NCI-H1417 (cell line): ENCODE results near the gene SLC6A5.

ENCODE experiments used
- DNase-seq, 3 experiments: peaks; one replicate each; lab custom pipeline; 2025; lab: John Stamatoyannopoulos, UW

SLC6A5 gene

GRCh38 chr11:20596205-20597153, 2.9 kb upstream of the SLC6A5 start:
- DNase-seq: no peak

GRCh38 chr11:20597154-20597679, 2.2 kb upstream of the SLC6A5 start:
- DNase-seq: no peak

GRCh38 chr11:20597680-20598484, 1.5 kb upstream of the SLC6A5 start:
- no peak for DNase-seq

GRCh38 chr11:20598492-20598891, 916 bp upstream of the SLC6A5 start:
- no peak for DNase-seq

DNA sequence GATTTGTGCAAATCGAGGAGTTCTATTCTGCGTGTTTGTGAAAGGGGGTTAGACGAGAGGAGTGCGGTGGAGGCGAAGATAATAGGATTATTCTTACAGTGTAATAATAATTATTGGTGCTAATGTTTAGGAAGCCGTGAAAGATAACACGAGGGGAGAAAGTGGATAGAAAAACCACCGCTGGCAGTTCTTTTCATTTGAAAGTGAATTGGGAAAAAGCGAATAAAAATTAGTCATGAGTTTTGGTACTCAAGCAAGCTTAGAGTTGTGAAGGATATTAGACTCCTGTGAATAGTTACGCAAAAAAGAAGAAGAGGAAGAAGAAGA, 575 bp downstream of the SLC6A5 start:
- no peak for DNase-seq

- DNase-seq: peak in 1 of 3 experiments; percentile 47
Observed at GRCh38 chr11:20600551-20600950, 1.1 kb downstream of the SLC6A5 start.

- peak in 2 of 3 experiments; percentile 60 to 78 for DNase-seq
Observed at GRCh38 chr11:20601221-20601914, 2.0 kb downstream of the SLC6A5 start.

GRCh38 chr11:20604295-20604803, 4.9 kb downstream of the SLC6A5 start:
- no peak for DNase-seq

GRCh38 chr11:20604864-20605601, 5.6 kb downstream of the SLC6A5 start:
- no peak for DNase-seq

GRCh38 chr11:20605602-20606091, 6.2 kb downstream of the SLC6A5 start:
- no peak for DNase-seq

GRCh38 chr11:20608934-20609333, 9.5 kb downstream of the SLC6A5 start:
- DNase-seq: peak in 1 of 3 experiments; percentile 34

GRCh38 chr11:20609727-20610707, 10.6 kb downstream of the SLC6A5 start:
- DNase-seq: peak; percentile 89 to 95 (median 94)

GRCh38 chr11:20610825-20611224, 11.4 kb downstream of the SLC6A5 start:
- DNase-seq: no peak

GRCh38 chr11:20611445-20611844, 12.0 kb downstream of the SLC6A5 start:
- no peak for DNase-seq

GRCh38 chr11:20611892-20612291, 12.5 kb downstream of the SLC6A5 start:
- no peak for DNase-seq

DNA sequence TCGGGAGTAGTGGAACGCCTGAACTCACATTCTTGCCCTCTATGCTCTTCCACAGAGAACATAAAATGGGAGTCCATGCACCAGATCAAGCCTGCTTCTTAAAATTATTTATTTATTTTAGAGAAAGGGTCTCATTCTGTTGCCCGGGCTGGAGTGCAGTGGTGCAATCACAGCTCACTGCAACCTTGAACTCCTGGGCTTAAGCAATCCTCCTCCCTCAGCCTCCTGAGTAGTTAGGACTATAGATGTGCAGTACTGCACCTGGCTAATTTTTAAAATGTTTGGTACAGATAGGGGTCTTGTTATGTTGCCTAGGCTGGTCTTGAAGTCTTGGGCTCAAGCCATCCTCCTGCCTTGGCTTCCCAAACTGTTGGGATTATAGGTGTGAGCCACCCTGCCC, 13.0 kb downstream of the SLC6A5 start:
- no peak for DNase-seq

DNA sequence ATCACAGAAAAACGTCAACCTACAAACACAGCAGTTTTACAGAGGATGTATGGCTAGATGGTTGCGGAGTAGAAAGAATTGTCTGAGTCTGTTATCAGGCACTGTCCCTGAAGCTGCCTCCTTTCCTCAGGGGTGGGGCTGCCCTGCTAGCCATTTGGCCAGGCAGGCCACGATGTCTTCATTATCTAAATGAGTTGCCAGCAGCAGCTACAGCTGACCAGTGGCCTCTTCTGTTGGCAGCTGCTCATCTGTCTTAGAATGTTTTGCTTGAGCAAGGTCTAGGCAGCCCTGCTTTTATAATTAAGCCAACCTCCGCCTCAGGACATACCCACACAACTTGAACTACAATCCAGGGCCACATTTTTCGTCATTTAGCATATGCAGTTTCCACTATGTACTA, 17.5 kb downstream of the SLC6A5 start:
- DNase-seq: no peak

DNA sequence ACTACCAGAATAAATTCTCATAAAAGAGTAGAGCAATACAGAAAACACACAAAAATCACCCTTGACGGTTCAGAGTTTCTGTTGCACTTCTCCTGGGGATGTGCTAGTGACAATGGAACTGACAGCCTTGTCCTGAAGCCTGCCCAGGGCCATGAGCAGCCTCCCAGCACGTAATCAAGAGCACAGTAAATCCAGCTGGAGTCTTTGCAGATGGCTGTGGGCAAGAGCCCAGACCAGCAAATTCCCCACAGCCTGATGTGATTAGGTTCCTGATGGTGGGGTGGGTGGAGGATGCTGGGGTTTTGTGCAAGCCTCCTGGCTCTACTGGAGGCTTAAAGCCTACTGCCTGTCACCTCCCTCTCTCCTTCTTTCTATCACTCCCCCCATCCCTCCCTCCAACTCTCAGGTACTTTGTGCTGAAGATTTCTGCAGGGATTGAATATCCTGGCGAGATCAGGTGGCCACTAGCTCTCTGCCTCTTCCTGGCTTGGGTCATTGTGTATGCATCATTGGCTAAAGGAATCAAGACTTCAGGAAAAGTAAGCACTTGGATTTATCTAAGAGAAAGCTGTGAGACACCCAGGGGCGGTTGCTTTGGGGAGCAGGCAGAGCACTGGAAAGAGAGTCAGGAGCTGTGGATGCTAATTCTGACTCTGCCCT, 18.1 kb downstream of the SLC6A5 start:
- no peak for DNase-seq

GRCh38 chr11:20618083-20618482, 18.7 kb downstream of the SLC6A5 start:
- no peak for DNase-seq
